ENCODE results near the gene ERLIN1. TPM values are rescaled to one million over a fixed set of nuclear protein-coding genes. Genes with fewer than 3 reads are reported as not detected.

ERLIN1 gene
- total RNA-seq, 1 donor from 2014 or later = 17.2 TPM

Other genes starting within 250 kb of the ERLIN1 start
- gene DNMBP, start 176.1 kb downstream of the ERLIN1 start, total RNA-seq = 2.2 and 2.3 TPM in 2 replicates
- gene CPN1, start 104.2 kb downstream of the ERLIN1 start, total RNA-seq = not detected in 2 replicates
- 29.7 and 30.3 TPM in 2 replicates for gene CHUK, start 43.6 kb upstream of the ERLIN1 start, total RNA-seq
- 40.7 and 42.0 TPM in 2 replicates for gene CWF19L1, start 81.6 kb upstream of the ERLIN1 start, total RNA-seq
- gene BLOC1S2, start 100.7 kb upstream of the ERLIN1 start, total RNA-seq = 56.3 and 63.2 TPM in 2 replicates
- 0.20 and 0.24 TPM in 2 replicates for gene PKD2L1, start 144.2 kb upstream of the ERLIN1 start, total RNA-seq
- gene SCD, start 161.2 kb upstream of the ERLIN1 start, total RNA-seq = 123 and 125 TPM in 2 replicates